ENCODE results near the gene ASGR1. TPM values are rescaled to one million over a fixed set of nuclear protein-coding genes. Genes with fewer than 3 reads are reported as not detected.
A peak's percentile ranks its signal among the peaks of the same experiment; 100 is the strongest.

Gene ASGR1
- total RNA-seq, 1 experiment from 2014 or later: 0.13 TPM

DNA sequence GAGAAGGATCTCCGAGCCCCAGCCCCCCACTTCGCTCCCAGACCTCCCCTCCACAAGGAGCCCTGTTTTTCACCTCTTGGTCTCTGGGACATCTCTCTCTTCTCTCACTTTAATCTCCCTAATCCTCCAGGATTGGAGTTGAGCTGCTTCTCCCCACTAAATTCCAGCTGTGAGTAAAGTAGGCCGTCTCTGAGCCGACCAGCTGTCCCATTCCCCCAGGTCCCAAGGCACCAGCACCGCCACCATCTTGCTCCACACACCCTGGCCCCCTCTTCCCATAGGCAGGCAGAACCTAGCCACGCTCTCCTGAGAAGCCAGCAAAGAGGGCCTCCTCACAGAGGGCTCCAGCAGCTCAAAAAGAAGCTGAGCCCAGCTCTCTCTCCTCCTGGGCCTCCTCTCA is 39.6 kb upstream of the ASGR1 start:
- no peak for DNase-seq
- H3K36me3 ChIP-seq: peaks cover 33% of the 10 kb centered on the region
- no peak overlapping the region for H3K4me3 ChIP-seq
- no peaks in the 10 kb centered on the region for H3K27me3 ChIP-seq
- H3K9me3 ChIP-seq: no peaks in the 10 kb centered on the region

DNA sequence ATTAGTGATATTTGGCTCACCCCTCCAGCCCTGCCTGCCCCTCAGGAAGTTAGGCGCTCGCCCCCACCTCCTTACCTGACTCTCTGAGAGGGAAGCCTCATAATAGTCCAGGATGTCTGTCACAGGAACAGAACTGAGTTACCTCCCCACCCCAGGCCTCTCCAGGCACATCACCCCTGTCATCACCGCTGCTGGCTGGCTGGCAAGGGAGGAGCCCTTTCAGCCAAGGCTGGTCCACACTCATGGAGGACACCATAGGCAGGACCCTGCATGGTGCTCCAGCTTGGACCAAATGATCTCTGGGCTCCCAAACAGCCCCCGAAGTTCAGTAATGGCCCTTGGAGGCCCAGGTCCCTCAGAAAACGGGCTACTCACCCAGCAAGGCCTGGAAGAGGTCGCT is 39.0 kb upstream of the ASGR1 start:
- H3K9me3 ChIP-seq: no peaks in the 10 kb centered on the region
- no peak for DNase-seq
- no peak overlapping the region for H3K4me3 ChIP-seq
- H3K36me3 ChIP-seq: peaks cover 27% of the 10 kb centered on the region
- no peaks in the 10 kb centered on the region for H3K27me3 ChIP-seq

DNA sequence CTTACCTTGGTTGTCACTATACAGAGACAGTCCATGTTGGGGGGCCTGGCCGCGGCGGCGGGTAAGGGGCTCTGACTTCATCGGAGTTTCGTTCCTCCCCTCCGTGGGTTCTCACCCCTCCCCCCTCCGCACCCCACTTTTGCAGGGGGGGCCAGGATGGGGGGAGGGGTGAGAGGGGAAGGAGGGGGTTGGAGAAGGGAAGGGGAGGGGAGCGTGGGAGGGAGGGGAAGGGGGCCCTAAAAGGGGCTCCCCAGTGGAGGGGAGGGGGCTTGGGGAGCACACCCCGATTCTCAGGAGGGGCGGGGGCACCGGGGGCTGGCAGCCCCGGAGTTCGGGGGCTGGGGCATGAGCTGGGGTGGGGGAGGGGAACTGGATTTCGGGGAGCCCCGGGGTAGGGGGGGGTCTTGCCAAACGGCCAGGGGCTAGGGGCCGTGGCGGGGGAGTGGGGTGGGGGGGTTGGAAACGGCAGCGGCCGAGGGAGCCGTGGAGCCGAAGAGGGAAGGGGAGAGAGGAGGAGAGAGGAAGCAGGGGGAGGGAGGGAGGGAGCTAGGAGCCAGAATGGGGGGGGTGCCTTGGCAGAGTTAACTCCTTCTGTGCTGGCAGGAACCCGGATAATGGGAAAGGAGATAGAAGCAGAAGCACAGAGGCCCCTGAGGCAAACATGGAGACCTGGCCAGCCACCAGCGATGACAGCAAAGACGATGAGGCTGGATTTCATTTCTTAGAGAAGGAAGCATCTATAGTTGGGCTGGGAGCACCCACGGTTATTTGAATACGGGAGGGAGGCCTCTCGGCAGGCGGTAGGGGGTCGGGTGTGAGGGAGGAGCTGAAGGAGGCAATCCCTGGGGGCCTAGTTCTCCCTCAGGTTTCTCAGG is 38.2 kb upstream of the ASGR1 start:
- peak; percentile 67 for DNase-seq

DNA sequence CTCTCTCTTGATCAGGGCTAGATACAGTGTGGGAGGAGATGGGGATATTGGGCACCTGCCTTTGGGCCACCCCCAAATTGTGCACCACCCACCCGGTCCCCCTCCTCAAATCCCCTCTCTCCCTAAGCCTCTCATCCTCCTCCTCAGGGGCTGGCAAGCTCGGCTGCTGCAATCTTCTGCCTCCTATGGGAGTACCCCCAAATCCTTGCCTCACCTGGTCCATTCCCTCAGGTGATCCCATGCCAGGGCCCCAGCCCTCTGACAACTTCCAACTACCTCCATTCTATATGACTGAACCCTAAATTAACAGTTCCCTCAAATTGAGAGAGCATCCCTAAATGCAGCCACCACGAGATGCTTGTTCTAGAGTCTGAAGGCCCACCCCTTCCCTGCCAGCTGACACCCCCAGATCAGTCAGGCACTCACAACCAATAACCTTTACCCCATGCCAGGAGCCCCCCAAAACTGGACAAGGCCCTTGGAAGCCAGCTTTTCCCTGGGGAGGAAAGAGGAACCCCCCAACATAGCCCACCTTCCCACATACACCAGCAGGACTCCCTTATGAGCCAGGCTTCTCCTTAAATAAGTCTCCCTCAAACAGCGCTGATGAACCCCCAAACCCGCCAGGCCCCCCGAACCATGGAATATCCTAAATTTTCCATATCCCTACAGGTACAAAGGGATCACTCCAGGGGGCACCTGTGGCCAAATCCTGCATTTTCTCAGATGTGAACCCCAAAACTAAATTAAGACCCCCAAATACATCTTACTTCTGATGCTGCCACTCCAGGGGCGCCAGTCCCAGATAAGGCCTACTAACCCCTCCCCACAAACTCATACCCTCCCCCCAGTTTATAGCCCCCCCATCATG is 37.3 kb upstream of the ASGR1 start:
- peak overlapping the region; percentile 50 for H3K4me3 ChIP-seq
- no peaks in the 10 kb centered on the region for H3K9me3 ChIP-seq
- no peak for DNase-seq
- H3K27me3 ChIP-seq: no peaks in the 10 kb centered on the region
- peaks cover 14% of the 10 kb centered on the region for H3K36me3 ChIP-seq

More for the DNA sequence above, 38.2 kb upstream of the ASGR1 start:
- no peaks in the 10 kb centered on the region for H3K27me3 ChIP-seq
- peaks cover 21% of the 10 kb centered on the region for H3K36me3 ChIP-seq
- peak overlapping the region; percentile 50 for H3K4me3 ChIP-seq
- no peaks in the 10 kb centered on the region for H3K9me3 ChIP-seq

DNA sequence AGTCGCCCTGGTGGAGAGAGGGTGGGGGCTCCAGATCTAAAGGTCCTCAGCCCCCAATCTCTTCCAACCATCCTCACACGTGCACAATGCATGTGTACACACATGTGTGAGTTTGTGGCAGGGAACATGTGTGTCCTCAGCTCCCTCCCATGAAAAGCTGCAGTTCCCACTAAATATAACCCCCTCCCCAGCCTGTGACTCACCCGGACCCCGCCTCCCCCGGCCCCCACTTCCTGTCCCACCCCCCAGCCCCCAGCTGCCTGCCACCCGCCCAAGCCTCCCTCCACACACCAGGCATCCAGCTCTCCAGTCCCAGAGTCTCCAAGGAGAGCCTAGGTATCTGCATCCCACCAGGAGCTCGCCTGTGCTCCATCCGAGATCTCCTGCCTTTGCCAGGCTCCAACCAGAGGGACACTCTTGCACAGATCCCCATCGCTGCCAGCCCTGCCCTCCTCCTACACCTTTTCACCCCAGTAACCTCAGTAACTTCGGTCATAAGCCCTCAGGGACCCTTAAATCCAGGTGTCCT is 36.5 kb upstream of the ASGR1 start:
- Histone ChIP-seq H3K9me3 (no peaks in the 10 kb centered on the region), H3K27me3 (no peaks in the 10 kb centered on the region), H3K36me3 (peaks cover 6% of the 10 kb centered on the region), H3K4me3 (peak overlapping the region; percentile 50)
- no peak for DNase-seq

DNA sequence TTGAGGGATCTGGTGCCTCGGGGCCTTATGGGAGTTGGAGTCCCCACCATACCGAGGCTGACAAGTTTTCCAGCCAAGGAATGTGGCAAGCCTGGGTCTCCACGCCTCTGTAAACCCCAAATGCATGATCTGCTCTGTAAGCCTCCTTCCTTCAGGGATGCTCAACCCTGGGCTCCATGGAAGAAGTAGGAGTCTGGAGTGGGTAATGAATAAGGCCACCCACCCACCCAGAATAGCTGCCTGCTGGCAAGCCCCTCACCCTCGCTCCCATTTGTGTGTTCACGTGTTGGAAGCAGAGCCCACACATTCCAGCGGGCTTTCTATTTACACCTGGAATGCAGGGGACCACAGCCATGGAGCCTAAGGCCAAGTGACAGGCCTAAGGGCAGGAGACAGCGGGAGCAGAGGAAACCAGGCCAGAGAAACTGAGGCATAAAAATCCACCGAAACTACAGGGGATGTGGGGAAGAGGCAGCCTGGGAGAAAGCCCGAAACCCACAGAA is 36.0 kb upstream of the ASGR1 start:
- no peak for DNase-seq
- Histone ChIP-seq H3K27me3 (no peaks in the 10 kb centered on the region), H3K36me3 (peaks cover 1% of the 10 kb centered on the region), H3K9me3 (no peaks in the 10 kb centered on the region), H3K4me3 (peak overlapping the region; percentile 43)

DNA sequence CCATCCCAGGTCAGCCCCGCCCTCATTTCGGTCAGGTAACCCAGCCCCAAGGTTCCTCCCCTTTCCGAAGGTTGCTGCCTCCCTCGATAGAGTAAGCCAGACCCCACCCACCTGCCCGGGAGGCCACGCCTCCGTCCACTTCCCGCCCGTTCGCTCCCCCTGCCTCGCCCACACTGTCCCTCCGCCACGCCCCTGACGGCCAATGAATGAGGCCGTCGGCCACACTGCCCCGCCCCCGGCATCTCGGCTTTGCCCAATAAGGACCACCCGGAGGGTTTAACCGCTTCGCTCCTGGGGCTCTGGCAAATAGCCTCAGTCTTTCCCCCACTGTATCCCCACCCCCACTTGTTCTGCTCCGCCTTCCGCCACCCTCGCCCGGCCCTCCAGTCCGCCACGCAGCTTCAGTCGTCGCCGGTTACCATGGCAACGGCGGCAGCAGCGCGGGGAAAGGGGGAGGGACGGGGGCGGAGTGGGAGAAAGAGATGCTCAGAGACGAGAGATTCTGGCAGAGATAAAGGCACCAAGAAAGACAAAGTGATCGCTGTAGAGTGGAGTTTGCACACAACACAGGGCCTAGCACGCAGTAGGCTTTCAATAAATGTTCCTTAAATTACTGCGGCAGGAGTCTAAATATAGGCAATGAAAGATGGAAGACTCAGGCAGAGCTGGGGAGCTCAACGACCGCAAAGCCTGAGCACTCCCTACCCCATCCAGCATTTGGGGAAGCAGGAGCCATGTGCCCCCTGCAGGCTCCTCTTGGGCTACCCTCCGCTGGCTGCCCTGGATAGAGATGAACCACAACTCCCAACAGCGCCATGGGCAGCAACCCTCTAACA is 35.3 kb upstream of the ASGR1 start:
- H3K4me3 ChIP-seq: peak overlapping the region; percentile 43
- no peaks in the 10 kb centered on the region for H3K9me3 ChIP-seq
- no peaks in the 10 kb centered on the region for H3K27me3 ChIP-seq
- peak; percentile 90 for DNase-seq
- no peaks in the 10 kb centered on the region for H3K36me3 ChIP-seq

DNA sequence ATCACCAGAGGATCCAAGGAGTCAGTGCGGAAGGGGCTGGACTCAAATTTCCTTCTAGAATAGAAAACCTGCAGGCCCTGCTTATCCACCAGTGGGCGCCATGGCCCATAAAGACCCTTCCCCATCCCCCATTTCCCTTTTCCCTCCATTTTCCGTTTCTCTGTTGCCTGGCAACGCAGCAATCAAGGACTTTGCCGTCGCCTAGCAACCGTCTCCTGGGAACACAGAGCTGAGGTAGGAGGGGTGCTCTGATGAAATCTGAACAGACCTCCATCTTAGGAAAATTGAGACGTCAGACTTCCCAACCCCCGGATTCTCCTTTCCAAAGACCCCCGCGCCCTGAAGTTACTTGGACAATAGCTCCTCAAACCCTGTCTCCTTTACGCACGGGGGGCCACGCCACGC is 34.7 kb upstream of the ASGR1 start:
- peak; percentile 26 for DNase-seq

DNA sequence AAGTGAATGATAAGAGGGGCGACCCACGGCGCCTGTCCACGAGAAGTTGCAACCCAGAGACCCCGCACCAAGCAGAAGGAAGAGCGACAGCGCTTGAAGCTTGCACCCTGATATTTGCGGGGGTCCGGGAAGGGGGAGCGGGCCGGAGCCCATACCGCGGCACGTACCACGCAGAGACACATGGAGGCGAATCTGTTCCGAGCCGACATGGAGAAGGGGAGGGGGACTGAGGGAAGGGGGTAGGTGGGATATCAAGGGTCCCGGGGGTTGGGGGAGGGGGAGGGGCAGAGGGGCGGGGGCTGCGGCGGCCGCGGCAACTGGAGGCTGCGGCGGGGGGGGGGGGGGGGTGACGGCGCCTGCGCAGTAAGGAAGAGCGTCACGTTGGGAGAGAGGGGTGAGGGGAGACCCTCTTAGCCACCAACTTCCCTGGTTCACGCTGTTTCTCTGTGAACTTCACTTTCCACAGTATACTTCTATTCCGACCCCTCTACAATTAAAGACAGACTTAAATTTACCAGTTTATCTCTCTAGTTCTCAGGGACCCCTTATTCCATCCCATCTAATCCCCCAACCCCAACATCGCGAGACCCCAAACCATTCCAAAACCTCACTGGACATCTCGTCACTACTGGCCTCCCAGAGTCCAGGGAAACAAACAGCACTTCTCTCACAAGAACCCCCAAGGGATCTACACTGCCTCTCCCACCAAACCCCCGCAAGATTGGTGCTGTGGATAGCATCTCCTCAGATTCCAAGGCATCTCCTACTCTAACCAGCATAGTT is 32.5 kb upstream of the ASGR1 start:
- DNase-seq: no peak
- no peaks in the 10 kb centered on the region for H3K27me3 ChIP-seq
- H3K36me3 ChIP-seq: no peaks in the 10 kb centered on the region
- H3K9me3 ChIP-seq: no peaks in the 10 kb centered on the region
- H3K4me3 ChIP-seq: no peak overlapping the region

More for the DNA sequence above, 34.7 kb upstream of the ASGR1 start:
- no peaks in the 10 kb centered on the region for H3K36me3 ChIP-seq
- no peaks in the 10 kb centered on the region for H3K27me3 ChIP-seq
- H3K9me3 ChIP-seq: no peaks in the 10 kb centered on the region
- peak overlapping the region; percentile 43 for H3K4me3 ChIP-seq

DNA sequence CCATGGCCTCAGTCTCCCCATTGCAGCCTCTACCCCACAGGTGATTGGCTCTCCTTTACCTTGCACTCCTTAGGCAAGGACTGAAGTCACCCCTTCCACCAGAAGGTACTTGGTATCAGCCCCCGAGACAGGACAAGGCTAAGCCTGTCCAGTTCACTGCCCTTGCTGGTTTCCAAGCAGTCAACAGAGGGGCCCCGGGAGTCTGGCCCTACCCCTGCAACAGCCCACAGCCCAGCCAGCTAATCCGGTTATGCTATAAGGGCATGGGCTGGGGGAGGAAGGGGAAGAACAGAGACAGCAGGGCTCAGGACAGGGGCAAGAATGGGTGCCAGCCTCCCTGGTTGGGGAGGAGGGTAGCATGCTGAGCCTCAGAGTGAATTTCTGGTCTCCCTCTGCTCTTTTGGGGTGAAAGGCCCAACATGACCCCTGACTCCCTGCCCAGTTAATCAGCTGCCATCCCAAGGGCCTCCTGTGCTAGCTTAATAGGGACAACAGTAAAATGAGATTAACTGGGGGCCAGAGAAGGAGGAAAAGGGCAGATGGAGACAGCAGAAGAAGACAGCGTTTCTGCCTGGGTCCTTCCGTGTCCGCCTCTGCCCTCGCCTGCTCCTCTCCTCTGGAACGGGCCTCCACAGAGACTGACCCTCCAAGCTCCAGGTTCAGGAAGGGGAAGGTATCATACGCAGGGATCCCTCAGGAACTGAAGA is 29.7 kb upstream of the ASGR1 start:
- DNase-seq: no peak
- Histone ChIP-seq H3K4me3 (no peak overlapping the region), H3K27me3 (no peaks in the 10 kb centered on the region), H3K9me3 (no peaks in the 10 kb centered on the region), H3K36me3 (no peaks in the 10 kb centered on the region)

DNA sequence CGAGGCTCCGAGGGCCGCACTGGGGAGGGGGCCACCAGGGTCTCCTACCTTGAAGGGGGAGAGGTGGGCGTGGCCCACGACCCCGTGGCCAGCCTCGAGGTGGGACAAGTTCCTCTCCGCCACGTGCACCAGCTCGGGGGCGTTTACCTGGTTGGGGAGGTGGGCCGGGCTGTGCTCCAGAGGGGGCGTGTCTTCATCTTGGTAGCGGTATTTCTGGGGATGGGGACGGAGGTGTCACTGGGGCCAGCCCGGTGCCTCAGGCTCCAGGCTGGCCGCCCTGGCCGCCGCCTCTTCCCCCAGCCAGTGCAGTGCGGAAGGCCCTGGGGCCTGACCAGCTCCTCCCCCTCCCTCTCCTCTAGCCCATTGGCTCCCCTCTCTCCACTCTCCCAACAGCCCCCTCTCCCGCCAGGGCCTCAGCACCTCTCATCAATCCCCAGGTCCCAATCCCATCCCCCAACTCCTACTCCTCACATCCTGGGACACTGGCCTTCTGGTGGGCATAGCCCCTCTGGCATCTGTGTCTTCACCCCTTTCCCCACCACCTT is 28.9 kb upstream of the ASGR1 start:
- Histone ChIP-seq H3K27me3 (no peaks in the 10 kb centered on the region), H3K36me3 (no peaks in the 10 kb centered on the region), H3K4me3 (no peak overlapping the region), H3K9me3 (no peaks in the 10 kb centered on the region)
- no peak for DNase-seq

DNA sequence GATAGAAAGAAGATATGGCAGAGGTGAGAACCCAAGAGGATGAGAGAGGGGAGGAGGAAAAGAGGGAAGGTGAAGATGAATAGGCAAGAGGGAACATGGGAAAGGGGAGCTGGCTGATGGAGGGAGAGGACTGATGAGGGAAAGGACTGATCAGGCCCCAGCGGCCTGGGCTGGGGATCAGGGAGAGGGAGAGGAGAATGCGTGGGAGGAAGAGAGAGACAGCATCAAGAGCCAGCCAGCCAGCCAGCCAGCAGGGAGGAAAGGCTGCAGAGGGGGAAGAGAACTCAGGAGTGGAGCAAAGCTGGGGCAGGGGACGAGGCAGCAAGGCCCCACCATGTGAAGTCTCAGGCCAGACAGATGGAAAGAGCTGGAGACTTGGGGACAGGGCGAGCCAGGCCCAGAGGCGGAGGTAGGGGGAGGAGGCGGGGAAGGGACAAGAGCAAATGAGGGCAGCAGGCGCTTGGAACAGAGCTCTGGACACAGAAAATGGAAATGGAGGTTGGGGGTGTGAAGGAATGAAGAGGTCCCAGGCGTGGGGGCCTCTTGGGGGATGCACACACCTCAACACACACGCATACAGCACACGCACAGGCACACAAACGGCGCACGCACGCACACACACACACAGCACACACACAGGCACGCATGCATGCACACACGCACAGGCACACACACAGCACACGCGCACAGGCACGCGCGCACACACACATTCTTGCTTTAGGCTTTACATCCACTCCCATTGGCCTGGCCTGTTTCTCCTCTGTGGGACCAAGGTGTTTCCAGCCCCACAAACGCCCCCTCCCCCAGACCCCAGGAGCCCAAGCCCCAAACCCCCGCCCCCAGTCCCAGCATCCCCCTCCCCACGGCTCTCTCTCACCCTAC is 28.2 kb upstream of the ASGR1 start:
- no peaks in the 10 kb centered on the region for H3K9me3 ChIP-seq
- DNase-seq: no peak
- no peaks in the 10 kb centered on the region for H3K36me3 ChIP-seq
- no peak overlapping the region for H3K4me3 ChIP-seq
- no peaks in the 10 kb centered on the region for H3K27me3 ChIP-seq

DNA sequence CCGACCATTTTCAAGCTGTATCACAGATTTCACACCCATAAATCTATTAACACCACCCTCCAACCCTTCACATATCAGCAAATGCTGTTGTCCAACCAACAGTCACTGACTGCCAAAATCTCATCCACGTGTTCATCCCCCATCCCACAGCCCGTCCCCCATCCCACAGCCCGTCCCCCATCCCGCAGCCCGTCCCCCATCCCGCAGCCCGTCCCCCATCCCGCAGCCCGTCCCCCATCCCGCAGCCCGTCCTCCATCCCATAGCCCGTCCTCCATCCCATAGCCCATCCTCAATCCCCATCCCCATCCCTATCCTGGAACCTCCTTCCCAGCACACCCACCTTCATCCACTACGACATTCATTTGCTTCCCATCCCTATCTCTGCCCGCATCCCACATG is 26.4 kb upstream of the ASGR1 start:
- no peaks in the 10 kb centered on the region for H3K9me3 ChIP-seq
- no peak overlapping the region for H3K4me3 ChIP-seq
- H3K36me3 ChIP-seq: no peaks in the 10 kb centered on the region
- H3K27me3 ChIP-seq: no peaks in the 10 kb centered on the region
- DNase-seq: no peak

DNA sequence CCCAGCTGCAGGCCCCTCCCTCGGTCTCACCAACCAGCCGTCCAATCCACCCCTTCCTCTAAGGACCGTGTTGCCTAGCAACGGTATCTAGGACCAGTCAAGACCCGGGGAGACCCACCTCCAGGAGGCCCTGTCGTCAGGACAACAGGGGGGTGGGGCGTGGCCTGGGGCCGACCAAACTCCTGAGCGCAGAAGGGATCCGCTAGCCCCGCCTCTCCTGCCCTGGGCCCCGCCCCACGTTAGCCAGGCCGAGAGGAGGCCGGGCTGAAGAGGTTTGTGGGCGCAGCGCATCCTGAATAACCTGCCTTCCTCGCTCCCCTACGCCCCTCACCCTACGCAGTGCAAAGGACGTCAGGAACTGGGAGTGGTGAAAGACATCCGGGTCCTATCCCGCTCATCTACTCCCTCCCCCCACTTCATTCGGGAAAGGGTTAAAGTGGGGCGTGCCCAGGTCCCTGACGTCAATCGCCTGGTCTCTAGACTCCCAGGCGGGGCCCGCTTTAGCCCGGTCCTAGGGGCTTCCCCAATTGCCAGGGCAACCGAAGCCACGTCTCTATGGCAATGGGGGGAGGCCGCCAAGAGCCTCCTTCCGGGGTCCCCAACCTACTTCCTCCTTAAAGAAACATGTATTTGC is 25.8 kb upstream of the ASGR1 start:
- Histone ChIP-seq H3K27me3 (no peaks in the 10 kb centered on the region), H3K9me3 (no peaks in the 10 kb centered on the region), H3K4me3 (no peak overlapping the region), H3K36me3 (no peaks in the 10 kb centered on the region)
- DNase-seq: no peak

Data from MG63 (cell line).